ENCODE measurements around the gene HNRNPD. TPM values are rescaled to one million over a fixed set of nuclear protein-coding genes. Genes with fewer than 3 reads are reported as not detected.

Gene HNRNPD
- total and polyA plus RNA-seq, 2 of the 13 experiments (the other 11 are each of a cell fraction or from before 2014, with no cell fraction given), result 64.0 to 69.7 TPM

- TF ChIP-seq HMGA1 (CRISPR knock-in tag; conservative IDR thresholded peaks at IDR 0.05), result no peak
- peak; percentile 80 for TF ChIP-seq MXD3 (CRISPR knock-in tag; IDR thresholded peaks at IDR 0.05)
- no peak for TF ChIP-seq RFX1 (IDR thresholded peaks at IDR 0.05)
- TF ChIP-seq LRRFIP1 (CRISPR knock-in tag; conservative IDR thresholded peaks at IDR 0.05), result peak; percentile 71; the same call in 1 of the 2 replicates
- no peak; the same call in 1 of the 2 replicates for TF ChIP-seq ZNF644 (CRISPR knock-in tag; IDR thresholded peaks at IDR 0.05; ENCODE audit: low read depth)
- peak; percentile 96 for TF ChIP-seq NAIF1 (CRISPR knock-in tag; IDR thresholded peaks at IDR 0.05; ENCODE audit: borderline replicate concordance)
- peak; percentile 19; the same call in 1 of the 2 replicates for TF ChIP-seq ZSCAN9 (CRISPR knock-in tag; IDR thresholded peaks at IDR 0.05; ENCODE audit: borderline replicate concordance)
- peak; percentile 84; the same call in 1 of the 2 replicates for TF ChIP-seq IRF2 (CRISPR knock-in tag; IDR thresholded peaks at IDR 0.05)
- no peak for TF ChIP-seq MATR3 (CRISPR knock-in tag; IDR thresholded peaks at IDR 0.05)
- TF ChIP-seq MTA3 (CRISPR knock-in tag; IDR thresholded peaks at IDR 0.05), result no peak
- TF ChIP-seq ZNF780A (CRISPR knock-in tag; IDR thresholded peaks at IDR 0.05), result peak; percentile 87; the same call in 1 of the 2 replicates
- peak; percentile 97 for TF ChIP-seq ZNF747 (CRISPR knock-in tag; IDR thresholded peaks at IDR 0.05; ENCODE audit: borderline replicate concordance)
- TF ChIP-seq ZNF574 (CRISPR knock-in tag; IDR thresholded peaks at IDR 0.05), result peak; percentile 99
- TF ChIP-seq FOSL1 (CRISPR knock-in tag; IDR thresholded peaks at IDR 0.05; ENCODE audit: borderline replicate concordance), result no peak
- TF ChIP-seq SALL1 (CRISPR knock-in tag; IDR thresholded peaks at IDR 0.05), result peak; percentile 83
- peak; percentile 54 for TF ChIP-seq AGO1 (IDR thresholded peaks at IDR 0.05; ENCODE audit: low read depth, low read length, poor library complexity, severe bottlenecking)
- TF ChIP-seq TBX3 (IDR thresholded peaks at IDR 0.05; ENCODE audit: borderline replicate concordance), result peak; percentile 87
- peak; percentile 56; the same call in 1 of the 2 replicates for TF ChIP-seq EEA1 (CRISPR knock-in tag; IDR thresholded peaks at IDR 0.05; ENCODE audit: borderline replicate concordance)
- no peak for TF ChIP-seq PREB (CRISPR knock-in tag; IDR thresholded peaks at IDR 0.05)
- TF ChIP-seq JUND (CRISPR knock-in tag; IDR thresholded peaks at IDR 0.05), result peak; percentile 60
- peak; percentile 95 for TF ChIP-seq BHLHE40 (IDR thresholded peaks at IDR 0.05; ENCODE audit: low read length)
Measured at GRCh38 chr4:82373816-82374625, at the start of gene HNRNPD (continued).

Measured in HepG2 (cell line).